H9 (cell line): ENCODE measurements around the gene SH3PXD2B. TPM values are rescaled to one million over a fixed set of nuclear protein-coding genes. Genes with fewer than 3 reads are reported as not detected.

ENCODE experiments used
- DNase-seq: peaks from one replicate; pipeline ENCODE4 v3.0.0-alpha.2; 2017
- H2AFZ ChIP-seq: one replicate; pipeline ENCODE4 v1.6.1; 2013; ENCODE audit warnings: mild to moderate bottlenecking, low read length, control low read depth, moderate library complexity
- H2AK5ac ChIP-seq: 2 replicates; pipeline ENCODE4 v1.6.1; 2013; ENCODE audit warnings: low read length, control low read depth, mixed read lengths; ENCODE audit not compliant: insufficient read length
- H2BK120ac ChIP-seq: one replicate; pipeline ENCODE4 v1.6.1; 2013; ENCODE audit warnings: low read depth, mild to moderate bottlenecking, low read length, control low read depth, inconsistent platforms; ENCODE audit not compliant: poor library complexity, severe bottlenecking
- H2BK12ac ChIP-seq: 2 replicates; pipeline ENCODE4 v1.6.1; 2013; ENCODE audit warnings: low read length, control low read depth, mixed read lengths, low read depth; ENCODE audit not compliant: insufficient read length
- H2BK15ac ChIP-seq: 2 replicates; pipeline ENCODE4 v1.6.1; 2013; ENCODE audit warnings: low read depth, low read length, control low read depth
- H2BK20ac ChIP-seq: one replicate; pipeline ENCODE4 v1.6.1; 2013; ENCODE audit warnings: low read depth, mild to moderate bottlenecking, low read length, control low read depth, inconsistent platforms; ENCODE audit not compliant: poor library complexity, severe bottlenecking
- H2BK5ac ChIP-seq: 2 replicates; pipeline ENCODE4 v1.6.1; 2013; ENCODE audit warnings: low read length, control low read depth, mixed read lengths; ENCODE audit not compliant: insufficient read length
- H3K14ac ChIP-seq: 2 replicates; pipeline ENCODE4 v1.6.1; 2013; ENCODE audit warnings: low read length, control low read depth; ENCODE audit not compliant: insufficient read depth
- H3K18ac ChIP-seq: 2 replicates; pipeline ENCODE4 v1.6.1; 2013; ENCODE audit warnings: low read depth, mild to moderate bottlenecking, mixed read lengths, low read length, control low read depth; ENCODE audit not compliant: insufficient read length
- H3K23ac ChIP-seq: 2 replicates; pipeline ENCODE4 v1.6.1; 2013; ENCODE audit warnings: low read length, control low read depth, mixed read lengths, low read depth; ENCODE audit not compliant: insufficient read length
- H3K23me2 ChIP-seq: 2 replicates; pipeline ENCODE4 v1.6.1; 2013; ENCODE audit warnings: low read depth, mild to moderate bottlenecking, mixed read lengths, low read length, control low read depth; ENCODE audit not compliant: insufficient read length, poor library complexity, severe bottlenecking
- H3K27ac ChIP-seq: 2 replicates; pipeline ENCODE4 v1.5.1; 2013; ENCODE audit warnings: low read length, control low read depth, mixed read lengths, low read depth; ENCODE audit not compliant: insufficient read length
- H3K27me3 ChIP-seq: 2 replicates; pipeline ENCODE4 v1.6.1; 2013; ENCODE audit warnings: low read length, control low read depth, inconsistent platforms; ENCODE audit not compliant: insufficient read depth
- H3K4ac ChIP-seq: 2 replicates; pipeline ENCODE4 v1.6.1; 2013; ENCODE audit warnings: low read depth, mild to moderate bottlenecking, control low read depth, inconsistent platforms, low read length, moderate library complexity
- H3K4me1 ChIP-seq: 2 replicates; pipeline ENCODE4 v1.6.1; 2013; ENCODE audit warnings: low read length, control low read depth, inconsistent platforms; ENCODE audit not compliant: insufficient read depth
- H3K4me2 ChIP-seq: 2 replicates; pipeline ENCODE4 v1.6.1; 2013; ENCODE audit warnings: low read length, control low read depth, mixed read lengths; ENCODE audit not compliant: insufficient read length, insufficient read depth
- H3K56ac ChIP-seq: 2 replicates; pipeline ENCODE4 v1.6.1; 2013; ENCODE audit warnings: low read depth, mild to moderate bottlenecking, mixed read lengths, low read length, control low read depth; ENCODE audit not compliant: insufficient read length
- H3K79me1 ChIP-seq: 2 replicates; pipeline ENCODE4 v1.6.1; 2013; ENCODE audit warnings: low read depth, mild to moderate bottlenecking, moderate library complexity, low read length, control low read depth, inconsistent platforms; ENCODE audit not compliant: insufficient read depth, poor library complexity, severe bottlenecking
- H3K79me2 ChIP-seq: 2 replicates; pipeline ENCODE4 v1.6.1; 2013; ENCODE audit warnings: low read length, control low read depth, inconsistent platforms; ENCODE audit not compliant: insufficient read depth
- H3K9ac ChIP-seq: 2 replicates; pipeline ENCODE4 v1.6.1; 2013; ENCODE audit warnings: low read length, control low read depth, mixed read lengths; ENCODE audit not compliant: insufficient read length; ENCODE audit errors: extremely low read depth
- H3K9me3 ChIP-seq: one replicate; pipeline ENCODE4 v1.6.1; 2013; ENCODE audit warnings: low read depth, low read length, inconsistent platforms; ENCODE audit not compliant: control insufficient read depth
- H3T11ph ChIP-seq: one replicate; pipeline ENCODE4 v1.6.1; 2013; ENCODE audit warnings: mild to moderate bottlenecking, low read length, control low read depth, inconsistent platforms
- H4K20me1 ChIP-seq: one replicate; pipeline ENCODE4 v1.6.1; 2013; ENCODE audit not compliant: control insufficient read depth, insufficient read length, insufficient read depth
- H4K5ac ChIP-seq: 2 replicates; pipeline ENCODE4 v1.6.1; 2013; ENCODE audit warnings: low read depth, mild to moderate bottlenecking, mixed read lengths, low read length, control low read depth; ENCODE audit not compliant: insufficient read length
- H4K8ac ChIP-seq: replicated peaks from 2 replicates; pipeline ENCODE4 v1.6.1; 2013; ENCODE audit warnings: low read length, control low read depth, mixed read lengths, low read depth; ENCODE audit not compliant: insufficient read length
- H4K91ac ChIP-seq: 2 replicates; pipeline ENCODE4 v1.6.1; 2013; ENCODE audit warnings: low read depth, mild to moderate bottlenecking, moderate library complexity, mixed read lengths, low read length, control low read depth; ENCODE audit not compliant: insufficient read length
- H3K27ac Mint-ChIP-seq, 3 experiments: 2 replicates in 2 of 3; 3 replicates in 1 of 3; pipeline ENCODE4 v1.8.0; 2020 to 2021; ENCODE audit warnings: mixed read lengths in 3 of 3, mild to moderate bottlenecking in 1 of 3, moderate library complexity in 1 of 3
- H3K27me3 Mint-ChIP-seq: 2 replicates; pipeline ENCODE4 v1.8.0; 2021; ENCODE audit warnings: low read depth, mild to moderate bottlenecking, moderate library complexity, mixed read lengths
- H3K36me3 Mint-ChIP-seq, 3 experiments: 2 replicates in 2 of 3; 3 replicates in 1 of 3; pipeline ENCODE4 v1.8.0; 2020 to 2021; ENCODE audit warnings: low read depth in 3 of 3, mixed read lengths in 3 of 3; ENCODE audit not compliant: insufficient read depth in 1 of 3
- H3K4me1 Mint-ChIP-seq, 2 experiments: 2 replicates each; pipeline ENCODE4 v1.8.0; 2020; ENCODE audit warnings: mixed read lengths in 2 of 2
- H3K4me3 Mint-ChIP-seq, 2 experiments: 2 replicates in 1 of 2; 3 replicates in 1 of 2; pipeline ENCODE4 v1.8.0; 2020 to 2021; ENCODE audit warnings: mild to moderate bottlenecking in 2 of 2, mixed read lengths in 2 of 2, moderate library complexity in 1 of 2
- H3K9me3 Mint-ChIP-seq, 2 experiments: 2 replicates in 1 of 2; 3 replicates in 1 of 2; pipeline ENCODE4 v1.8.0; 2020; ENCODE audit warnings: mild to moderate bottlenecking in 2 of 2, mixed read lengths in 2 of 2, moderate library complexity in 1 of 2
- CTCF ChIP-seq: fragments of 200-600 bp; sonication (generic); conservative IDR thresholded peaks from 3 replicates; pipeline ENCODE4 v1.8.0; 2021; ENCODE audit warnings: antibody characterized with exemption, mild to moderate bottlenecking
- WGBS: extraction: QIAGEN DNeasy Blood & Tissue Kit; methylation state at CpG from one replicate; pipeline ENCODE4 v1.1.7; 2013; ENCODE audit warnings: missing lambda C conversion rate, low lambda C conversion rate, mixed read lengths; ENCODE audit not compliant: insufficient read length; ENCODE audit errors: extremely low coverage; 5-methylcytosine and 5-hydroxymethylcytosine counted together
- total RNA-seq: library from RNA; stranded (reverse); gene quantifications from 2 replicates; pipeline ENCODE4 v1.2.1, GENCODE V29; 2021

Gene SH3PXD2B
- total RNA-seq, 1 experiment from 2014 or later: 49.0 TPM

- Histone ChIP-seq H2BK12ac (no peak overlapping the region), H3K23me2 (no peaks in the 10 kb centered on the region), H2AFZ (no peak overlapping the region), H3T11ph (no peak overlapping the region), H2BK15ac (no peak overlapping the region), H4K5ac (no peak overlapping the region), H3K27me3 (no peaks in the 10 kb centered on the region), H2BK20ac (no peak overlapping the region), H3K27ac (no peak overlapping the region), H4K91ac (no peak overlapping the region), H3K9ac (no peak overlapping the region), H3K23ac (no peak overlapping the region), H2BK120ac (no peak overlapping the region), H3K79me1 (no peaks in the 10 kb centered on the region), H3K18ac (no peak overlapping the region), H4K20me1 (no peaks in the 10 kb centered on the region), H4K8ac (no peak overlapping the region), H3K56ac (no peak overlapping the region), H3K14ac (no peak overlapping the region), H3K4me2 (no peak overlapping the region), H2AK5ac (no peak overlapping the region), H3K9me3 (no peaks in the 10 kb centered on the region), H3K4me1 (no peaks in the 10 kb centered on the region), H2BK5ac (no peak overlapping the region), H3K4ac (no peak overlapping the region), H3K79me2 (no peaks in the 10 kb centered on the region)
- Mint-ChIP-seq H3K27me3 (peaks cover 25% of the 10 kb centered on the region), H3K36me3 (no peaks in the 10 kb centered on the region), H3K9me3 (no peaks in the 10 kb centered on the region), H3K4me3 (no peak overlapping the region), H3K4me1 (peaks cover 0 to 4% of the 10 kb centered on the region in 2 experiments; a peak in 3 of 4 replicates), H3K27ac (no peak overlapping the region)
- no peak for TF ChIP-seq CTCF
- DNase-seq: peak; percentile 4
- no CpG with 5 or more reads among the region's 2 CpGs for WGBS
Measured at GRCh38 chr5:172499287-172499686, 45.0 kb upstream of the SH3PXD2B start.
